Right lobe of liver (tissue), 4 donors: ENCODE results near the gene ERCC4.

Source experiments
- POLR2A ChIP-seq: fragments of 450-650 bp; IDR thresholded peaks from one replicate; pipeline ENCODE4 v1.6.1; 2017; ENCODE audit warnings: antibody characterized with exemption, mild to moderate bottlenecking
- TF ChIP-seq, protein P1 (sequence below), 4 donors: fragments of 200-600 bp in 3 of 4; fragments of 450-650 bp in 1 of 4; IDR thresholded peaks; one replicate each; pipeline versions ENCODE4 v1.5.1 to v1.8.0; 2016 to 2022; ENCODE audit warnings: antibody characterized with exemption in 4 of 4, mild to moderate bottlenecking in 2 of 4
- donor health status: DM: no; HTN: no; CAD: no.
- donor health status: DM: no; HTN: no; CAD: no.
- donor health status: DM: no; HTN: yes; CAD: no.

DNA sequence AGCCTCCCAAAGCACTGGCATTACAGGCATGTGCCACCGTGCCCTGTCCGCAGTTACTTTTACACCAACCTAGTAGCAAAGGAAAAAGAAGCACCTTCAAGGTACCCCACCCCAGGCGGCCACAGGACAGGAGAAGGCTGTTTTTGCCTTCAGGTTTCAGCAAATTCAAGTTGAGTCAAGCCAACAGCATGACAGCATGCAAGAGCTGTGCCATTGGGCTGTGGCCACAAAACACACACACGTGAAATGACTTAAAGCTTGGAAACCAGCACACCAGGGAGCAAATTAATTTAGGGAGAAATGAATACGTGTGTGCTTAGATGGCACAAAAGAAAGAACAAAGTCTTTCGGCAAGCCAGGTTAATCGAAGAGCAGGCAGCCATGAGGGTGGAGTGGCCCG lies 39.7 kb downstream of the ERCC4 start:
- TF ChIP-seq, protein P1, sequence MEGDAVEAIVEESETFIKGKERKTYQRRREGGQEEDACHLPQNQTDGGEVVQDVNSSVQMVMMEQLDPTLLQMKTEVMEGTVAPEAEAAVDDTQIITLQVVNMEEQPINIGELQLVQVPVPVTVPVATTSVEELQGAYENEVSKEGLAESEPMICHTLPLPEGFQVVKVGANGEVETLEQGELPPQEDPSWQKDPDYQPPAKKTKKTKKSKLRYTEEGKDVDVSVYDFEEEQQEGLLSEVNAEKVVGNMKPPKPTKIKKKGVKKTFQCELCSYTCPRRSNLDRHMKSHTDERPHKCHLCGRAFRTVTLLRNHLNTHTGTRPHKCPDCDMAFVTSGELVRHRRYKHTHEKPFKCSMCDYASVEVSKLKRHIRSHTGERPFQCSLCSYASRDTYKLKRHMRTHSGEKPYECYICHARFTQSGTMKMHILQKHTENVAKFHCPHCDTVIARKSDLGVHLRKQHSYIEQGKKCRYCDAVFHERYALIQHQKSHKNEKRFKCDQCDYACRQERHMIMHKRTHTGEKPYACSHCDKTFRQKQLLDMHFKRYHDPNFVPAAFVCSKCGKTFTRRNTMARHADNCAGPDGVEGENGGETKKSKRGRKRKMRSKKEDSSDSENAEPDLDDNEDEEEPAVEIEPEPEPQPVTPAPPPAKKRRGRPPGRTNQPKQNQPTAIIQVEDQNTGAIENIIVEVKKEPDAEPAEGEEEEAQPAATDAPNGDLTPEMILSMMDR (IDR thresholded peaks at IDR 0.05), result no peak
- TF ChIP-seq POLR2A, result no peak
